ENCODE results near the gene ISOC2.
"Not testable (repeated sequence)": the region's sequence is repeated elsewhere in the genome, so short reads cannot be mapped to it uniquely, and the experiment has no call there.

ISOC2 gene

GRCh38 chr19:55461259-55461973 lies at the start of gene ISOC2:
Gene ISOC2, minus strand, starts transcription at chr19:55461642. Its CDS starts 5,156 bp downstream, at chr19:55456486.
- peak; percentile 99 for DNase-seq

GRCh38 chr19:55508120-55508519 lies 46.7 kb upstream of the ISOC2 start:
- no peak for DNase-seq

GRCh38 chr19:55504981-55505380 lies 43.5 kb upstream of the ISOC2 start:
- no peak for DNase-seq

- DNase-seq: no peak
Measured at GRCh38 chr19:55504252-55504603, 42.8 kb upstream of the ISOC2 start.

- peak; percentile 93 for DNase-seq
Measured at GRCh38 chr19:55503502-55504251, 42.2 kb upstream of the ISOC2 start.

- peak; percentile 29 for DNase-seq
Measured at GRCh38 chr19:55503157-55503501, 41.7 kb upstream of the ISOC2 start.

- no peak for DNase-seq
Measured at GRCh38 chr19:55502197-55502952, 40.9 kb upstream of the ISOC2 start.

GRCh38 chr19:55500368-55500952 lies 39.0 kb upstream of the ISOC2 start:
- DNase-seq: no peak

GRCh38 chr19:55498246-55498840 lies 36.9 kb upstream of the ISOC2 start:
- no peak for DNase-seq

GRCh38 chr19:55497763-55498162 lies 36.3 kb upstream of the ISOC2 start:
- no peak for DNase-seq

GRCh38 chr19:55496820-55497219 lies 35.4 kb upstream of the ISOC2 start:
- DNase-seq: not testable (repeated sequence)

GRCh38 chr19:55495646-55496349 lies 34.4 kb upstream of the ISOC2 start:
- DNase-seq: no peak

GRCh38 chr19:55494172-55494761 lies 32.8 kb upstream of the ISOC2 start:
- DNase-seq: no peak

- no peak for DNase-seq
Measured at GRCh38 chr19:55493645-55494171, 32.3 kb upstream of the ISOC2 start.

GRCh38 chr19:55493052-55493644 lies 31.7 kb upstream of the ISOC2 start:
- no peak for DNase-seq

- DNase-seq: peak; percentile 14
Measured at GRCh38 chr19:55492362-55492944, 31.0 kb upstream of the ISOC2 start.

- DNase-seq: no peak
Measured at GRCh38 chr19:55491546-55492360, 30.3 kb upstream of the ISOC2 start.

- no peak for DNase-seq
Measured at GRCh38 chr19:55490478-55491432, 29.3 kb upstream of the ISOC2 start.

All from DMS153 (cell line).